ENCODE measurements around the gene FOXP1. TPM values are rescaled to one million over a fixed set of nuclear protein-coding genes. Genes with fewer than 3 reads are reported as not detected.

The FOXP1 gene
- total RNA-seq, 2 donors from 2014 or later: 41.7 to 94.3 TPM

GRCh38 chr3:71048948-71049347 is 534.6 kb downstream of the FOXP1 start:
- 35 to 47% methylated on average over 11 to 12 of the region's 12 CpGs for WGBS, 2 experiments (ENCODE audit: insufficient coverage in 1 of 2, insufficient read length in 1 of 2)
- H3K9ac ChIP-seq (ENCODE audit: extremely low read depth, low read length, poor library complexity, severe bottlenecking): no peak overlapping the region
- H3K36me3 Mint-ChIP-seq (ENCODE audit: low read depth): peaks cover 41% of the 10 kb centered on the region
- H3K27me3 ChIP-seq (ENCODE audit: control insufficient read depth, insufficient read depth, low read length, poor library complexity, severe bottlenecking): no peaks in the 10 kb centered on the region
- no peaks in the 10 kb centered on the region for H3K9me3 ChIP-seq (ENCODE audit: control insufficient read depth, low read length)
- H3K4me3 ChIP-seq (ENCODE audit: low read length): no peak overlapping the region
- no peaks in the 10 kb centered on the region for H3K27me3 Mint-ChIP-seq (ENCODE audit: insufficient read depth)
- peak overlapping the region; percentile 38 for H3K4me3 Mint-ChIP-seq
- peak overlapping the region; percentile 40 for H3K27ac ChIP-seq (ENCODE audit: low read depth, low read length)
- H3K27ac Mint-ChIP-seq: peak overlapping the region; percentile 85
- peaks cover 5% of the 10 kb centered on the region for H3K36me3 ChIP-seq (ENCODE audit: control insufficient read depth, insufficient read depth, low read length)
- no peak for TF ChIP-seq CTCF (conservative IDR thresholded peaks at IDR 0.05)
- H3K4me1 Mint-ChIP-seq: peaks cover 67% of the 10 kb centered on the region
- H3K4me1 ChIP-seq (ENCODE audit: control insufficient read depth, insufficient read depth, low read length): peaks cover 18% of the 10 kb centered on the region
- no peaks in the 10 kb centered on the region for H3K9me3 Mint-ChIP-seq
- no peak for DNase-seq

DNA sequence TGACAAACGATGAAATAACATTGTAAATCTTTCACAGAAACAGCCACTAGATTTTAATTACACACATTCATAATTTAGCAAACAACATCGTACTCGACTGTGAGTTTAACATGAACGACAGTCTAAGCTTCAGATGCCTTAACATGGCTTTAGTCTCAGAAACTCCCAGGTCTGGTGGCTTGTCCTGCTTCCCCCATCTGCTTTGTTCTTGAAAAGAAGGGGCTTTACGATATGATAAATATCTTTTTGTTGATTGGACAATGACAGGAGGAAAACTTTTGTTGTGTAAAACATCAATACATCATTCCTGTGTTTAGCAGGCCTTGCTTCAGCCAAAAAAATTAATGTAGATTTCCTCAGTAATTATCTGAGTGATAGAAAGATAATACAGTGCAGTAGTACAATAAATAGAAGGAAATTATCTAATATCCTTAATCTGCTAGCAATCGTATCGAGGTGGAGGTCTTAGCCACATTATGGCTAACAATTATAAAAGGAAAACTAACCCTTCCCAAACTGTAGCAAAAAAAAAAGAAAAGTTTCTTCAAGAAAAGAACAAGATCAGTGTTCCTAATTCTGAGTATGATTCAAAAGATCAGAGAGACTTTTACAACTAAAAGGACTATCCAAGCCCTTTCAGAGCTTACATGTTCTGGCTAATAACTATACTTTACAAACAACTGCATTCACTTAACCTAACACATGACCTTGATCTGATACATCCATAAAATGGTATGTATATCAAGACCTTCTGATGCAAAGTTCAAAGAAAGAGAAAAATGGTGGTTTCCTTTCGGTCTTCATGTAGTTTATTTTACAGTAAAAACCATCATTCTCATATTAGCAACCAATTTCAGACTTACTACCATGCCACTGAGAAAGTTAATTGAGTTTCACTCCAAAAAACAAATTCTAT is 535.7 kb downstream of the FOXP1 start:
- H3K9me3 Mint-ChIP-seq: no peaks in the 10 kb centered on the region
- no peak for TF ChIP-seq CTCF (conservative IDR thresholded peaks at IDR 0.05)
- H3K27ac Mint-ChIP-seq: peak overlapping the region; percentile 22
- H3K4me3 ChIP-seq (ENCODE audit: low read length): no peak overlapping the region
- H3K36me3 Mint-ChIP-seq (ENCODE audit: low read depth): peaks cover 33% of the 10 kb centered on the region
- no peaks in the 10 kb centered on the region for H3K9me3 ChIP-seq (ENCODE audit: control insufficient read depth, low read length)
- H3K27me3 ChIP-seq (ENCODE audit: control insufficient read depth, insufficient read depth, low read length, poor library complexity, severe bottlenecking): no peaks in the 10 kb centered on the region
- peaks cover 9% of the 10 kb centered on the region for H3K36me3 ChIP-seq (ENCODE audit: control insufficient read depth, insufficient read depth, low read length)
- peak overlapping the region; percentile 38 for H3K4me3 Mint-ChIP-seq
- 74 to 78% methylated on average over 5 to 8 of the region's 8 CpGs for WGBS, 2 experiments (ENCODE audit: insufficient coverage in 1 of 2, insufficient read length in 1 of 2)
- no peaks in the 10 kb centered on the region for H3K27me3 Mint-ChIP-seq (ENCODE audit: insufficient read depth)
- H3K9ac ChIP-seq (ENCODE audit: extremely low read depth, low read length, poor library complexity, severe bottlenecking): no peak overlapping the region
- H3K4me1 ChIP-seq (ENCODE audit: control insufficient read depth, insufficient read depth, low read length): peaks cover 21% of the 10 kb centered on the region
- H3K4me1 Mint-ChIP-seq: peaks cover 70% of the 10 kb centered on the region
- no peak for DNase-seq
- H3K27ac ChIP-seq (ENCODE audit: low read depth, low read length): no peak overlapping the region

- H3K27me3 Mint-ChIP-seq (ENCODE audit: insufficient read depth): no peaks in the 10 kb centered on the region
- no peak for DNase-seq
- H3K9ac ChIP-seq (ENCODE audit: extremely low read depth, low read length, poor library complexity, severe bottlenecking): no peak overlapping the region
- H3K27ac ChIP-seq (ENCODE audit: low read depth, low read length): no peak overlapping the region
- no peak overlapping the region for H3K27ac Mint-ChIP-seq
- H3K36me3 ChIP-seq (ENCODE audit: control insufficient read depth, insufficient read depth, low read length): peaks cover 5% of the 10 kb centered on the region
- no peaks in the 10 kb centered on the region for H3K27me3 ChIP-seq (ENCODE audit: control insufficient read depth, insufficient read depth, low read length, poor library complexity, severe bottlenecking)
- H3K36me3 Mint-ChIP-seq (ENCODE audit: low read depth): peaks cover 25% of the 10 kb centered on the region
- peaks cover 74% of the 10 kb centered on the region for H3K4me1 Mint-ChIP-seq
- peak; percentile 23 for TF ChIP-seq CTCF (conservative IDR thresholded peaks at IDR 0.05)
- H3K9me3 ChIP-seq (ENCODE audit: control insufficient read depth, low read length): no peaks in the 10 kb centered on the region
- H3K4me3 Mint-ChIP-seq: no peak overlapping the region
- H3K4me1 ChIP-seq (ENCODE audit: control insufficient read depth, insufficient read depth, low read length): peaks cover 21% of the 10 kb centered on the region
- H3K4me3 ChIP-seq (ENCODE audit: low read length): no peak overlapping the region
- 39 to 52% methylated on average over 2 to 3 of the region's 3 CpGs for WGBS, 2 experiments (ENCODE audit: insufficient coverage in 1 of 2, insufficient read length in 1 of 2)
- H3K9me3 Mint-ChIP-seq: no peaks in the 10 kb centered on the region
Measured at GRCh38 chr3:71046791-71047190, 536.7 kb downstream of the FOXP1 start.
